GM18508 (cell line): ENCODE measurements around the gene BRI3.

Experiments
- ATAC-seq: cut with Tn5 transposase; IDR thresholded peaks from one replicate; pipeline ENCODE4 v1.9.1; 2021; ENCODE audit warnings: moderate number of reproducible peaks; ENCODE audit not compliant: insufficient read depth, unreplicated experiment

BRI3 gene

GRCh38 chr7:98335411-98335977 is 54.0 kb downstream of the BRI3 start:
- no peak for ATAC-seq

DNA sequence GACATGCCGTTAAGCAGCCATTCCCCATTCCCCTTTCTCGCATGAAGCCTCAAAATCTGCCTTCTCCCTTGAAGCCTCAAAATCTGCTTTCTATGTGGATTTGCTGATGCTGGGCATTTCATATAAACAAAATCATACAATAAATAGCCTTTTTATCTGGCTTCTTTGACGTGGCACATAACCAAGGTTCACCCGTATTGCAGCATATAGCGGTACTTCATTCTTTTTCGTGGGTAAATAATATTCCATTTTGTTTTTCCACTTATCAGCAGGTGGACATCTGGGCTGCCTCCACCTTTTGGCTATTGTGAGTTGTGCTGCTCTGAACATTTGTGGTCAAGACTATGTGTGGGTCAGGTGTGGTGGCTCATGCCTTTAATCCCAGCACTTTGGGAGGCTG is 57.0 kb downstream of the BRI3 start:
- no peak for ATAC-seq

- no peak for ATAC-seq
These were observed 57.6 kb downstream of the BRI3 start for GRCh38 chr7:98339043-98339442.

DNA sequence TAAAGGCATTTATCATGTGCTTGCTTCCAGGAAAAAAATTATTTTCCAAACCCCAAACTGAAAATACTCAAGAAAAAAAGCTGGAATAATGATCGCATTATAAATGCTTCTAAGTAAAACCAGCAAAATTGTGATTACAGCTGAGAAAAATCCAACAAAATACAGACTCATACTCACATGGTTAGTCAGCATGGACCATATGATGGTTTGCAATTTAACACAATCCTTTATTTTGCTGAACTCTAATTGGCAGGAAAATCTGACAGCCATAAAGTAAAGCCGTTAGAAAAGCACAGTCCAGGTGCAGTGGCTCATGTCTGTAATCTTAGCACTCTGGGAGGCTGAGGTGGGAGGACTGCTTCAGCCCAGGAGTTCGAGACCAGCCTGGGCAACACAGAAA is 59.6 kb downstream of the BRI3 start:
- no peak for ATAC-seq
